Measurements from ENCODE around the gene ANK2. TPM values are rescaled to one million over a fixed set of nuclear protein-coding genes. Genes with fewer than 3 reads are reported as not detected.

The ANK2 gene
- total RNA-seq, 3 donors from 2014 or later = 7.6 to 69.3 (median 21.0) TPM

GRCh38 chr4:113327494-113327893 lies 278.0 kb downstream of the ANK2 start:
- Histone ChIP-seq H3K4me1 (ENCODE audit: low read depth) (no peaks in the 10 kb centered on the region), H3K36me3 (ENCODE audit: low read depth) (no peaks in the 10 kb centered on the region), H3K9me3 (no peaks in the 10 kb centered on the region), H3K4me3 (no peak overlapping the region)
- DNase-seq (peak in 1 of 3 donors; percentile 17), ATAC-seq (peak; percentile 92)
- intact Hi-C loops (cut with DNase I, micrococcal nuclease) = no loop called here
- no peak for TF ChIP-seq CTCF (IDR thresholded peaks at IDR 0.05)

- Histone ChIP-seq H3K9me3 (no peaks in the 10 kb centered on the region), H3K36me3 (ENCODE audit: low read depth) (no peaks in the 10 kb centered on the region), H3K4me1 (ENCODE audit: low read depth) (no peaks in the 10 kb centered on the region), H3K4me3 (no peak overlapping the region)
- DNase-seq = peak in 1 of 3 donors; percentile 4
- intact Hi-C loops (cut with DNase I, micrococcal nuclease) = no loop called here
- ATAC-seq = peak; percentile 35
- no peak for TF ChIP-seq CTCF (IDR thresholded peaks at IDR 0.05)
These were observed 279.1 kb downstream of the ANK2 start for GRCh38 chr4:113328514-113328913.

GRCh38 chr4:113330200-113330599 lies 280.7 kb downstream of the ANK2 start:
- Histone ChIP-seq H3K4me1 (ENCODE audit: low read depth) (no peaks in the 10 kb centered on the region), H3K9me3 (no peaks in the 10 kb centered on the region), H3K36me3 (ENCODE audit: low read depth) (no peaks in the 10 kb centered on the region), H3K4me3 (no peak overlapping the region)
- no peak for ATAC-seq
- intact Hi-C loops (cut with DNase I, micrococcal nuclease) = no loop called here
- DNase-seq = no peak
- no peak for TF ChIP-seq CTCF (IDR thresholded peaks at IDR 0.05)

- Histone ChIP-seq H3K4me1 (ENCODE audit: low read depth) (no peaks in the 10 kb centered on the region), H3K9me3 (no peaks in the 10 kb centered on the region), H3K36me3 (ENCODE audit: low read depth) (no peaks in the 10 kb centered on the region), H3K4me3 (no peak overlapping the region)
- ATAC-seq = no peak
- no peak for DNase-seq
- no peak for TF ChIP-seq CTCF (IDR thresholded peaks at IDR 0.05)
- intact Hi-C loops (cut with DNase I, micrococcal nuclease) = no loop called here
These were observed 282.4 kb downstream of the ANK2 start for GRCh38 chr4:113331811-113332210.

- no peaks in the 10 kb centered on the region for H3K4me1 ChIP-seq (ENCODE audit: low read depth)
- no peak for TF ChIP-seq CTCF (IDR thresholded peaks at IDR 0.05)
- ATAC-seq (no peak), DNase-seq (no peak)
- H3K4me3 ChIP-seq = no peak overlapping the region
- intact Hi-C loops (cut with DNase I, micrococcal nuclease) = no loop called here
- H3K36me3 ChIP-seq (ENCODE audit: low read depth) = no peaks in the 10 kb centered on the region
- no peaks in the 10 kb centered on the region for H3K9me3 ChIP-seq
These were observed 283.2 kb downstream of the ANK2 start for GRCh38 chr4:113332701-113333100.

DNA sequence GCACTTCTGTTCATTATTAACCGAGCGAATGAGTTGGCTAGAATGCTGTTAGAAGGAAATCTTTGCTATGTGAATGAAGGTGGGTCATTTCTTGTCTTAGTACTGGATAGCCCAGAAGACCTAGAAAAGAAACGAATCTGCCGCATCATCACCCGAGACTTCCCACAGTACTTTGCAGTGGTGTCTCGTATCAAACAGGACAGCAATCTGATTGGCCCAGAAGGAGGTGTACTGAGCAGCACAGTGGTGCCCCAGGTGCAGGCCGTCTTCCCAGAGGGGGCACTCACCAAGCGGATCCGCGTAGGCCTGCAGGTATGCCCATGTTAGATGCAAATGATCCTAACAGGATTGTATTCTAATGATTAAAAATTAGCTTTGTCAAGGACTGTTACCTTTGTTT lies 286.3 kb downstream of the ANK2 start:
- no peak for TF ChIP-seq CTCF (IDR thresholded peaks at IDR 0.05)
- no peaks in the 10 kb centered on the region for H3K9me3 ChIP-seq
- ATAC-seq = no peak
- no peaks in the 10 kb centered on the region for H3K4me1 ChIP-seq (ENCODE audit: low read depth)
- H3K4me3 ChIP-seq = no peak overlapping the region
- H3K36me3 ChIP-seq (ENCODE audit: low read depth) = no peaks in the 10 kb centered on the region
- DNase-seq = no peak
- intact Hi-C loops (cut with DNase I, micrococcal nuclease) = no loop called here

Measured in mucosa of descending colon (tissue), 3 donors.